ENCODE data around the gene EPB41L5.

GRCh38 chr2:119996148-119996547, 16.7 kb upstream of the EPB41L5 start:
- TF ChIP-seq CTCF (IDR thresholded peaks at IDR 0.05): no peak
- TF ChIP-seq POLR2A (IDR thresholded peaks at IDR 0.05): no peak
- no peak for TF ChIP-seq POLR2AphosphoS5 (IDR thresholded peaks at IDR 0.05)
- no peak for TF ChIP-seq EP300 (IDR thresholded peaks at IDR 0.05)

All from stomach (tissue), 4 donors.